Stimulated activated CD4-positive, alpha-beta T cell treated with anti-CD3 and anti-CD28 coated beads, Interleukin-1b, Interleukin-23, amount 100 ng/mL, for 1 hour (primary cell): ENCODE measurements around the gene GNPAT.

Source experiments
- DNase-seq, 2 donors: peaks; one replicate each; pipeline ENCODE4 v3.0.0-alpha.2; 2020; ENCODE audit warnings: low read depth in 2 of 2

The GNPAT gene

DNA sequence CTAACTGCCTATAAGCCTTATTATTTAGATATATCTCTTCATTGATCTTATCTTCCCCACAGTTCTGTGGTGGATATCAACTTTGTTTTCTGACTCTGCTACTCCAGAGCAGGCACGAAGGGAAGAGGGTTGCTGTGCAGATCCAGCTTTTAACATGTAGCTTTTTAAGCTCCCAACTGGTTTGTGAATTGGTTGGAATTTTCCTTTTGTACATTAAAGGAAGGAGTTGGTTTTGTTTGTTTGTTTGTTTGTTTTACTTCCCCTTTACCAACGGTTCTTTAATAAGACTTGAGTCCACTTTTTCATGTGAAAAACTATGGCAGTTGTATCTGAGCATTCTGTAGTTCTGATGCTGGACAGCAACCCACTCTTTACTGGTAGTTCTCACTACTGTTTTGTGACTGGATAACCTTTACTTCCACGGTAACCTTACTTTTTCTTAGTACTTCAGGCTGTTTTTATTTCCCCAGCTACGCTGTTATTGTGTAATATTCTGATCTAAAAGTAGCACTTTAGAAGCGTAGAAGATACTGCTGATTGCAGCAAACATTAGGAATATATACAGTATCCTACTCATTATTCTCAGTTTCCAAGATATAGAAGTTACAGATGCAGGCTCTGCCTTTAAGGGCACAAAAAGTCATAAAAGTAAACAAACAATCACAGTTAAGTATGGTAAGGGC lies 1.6 kb downstream of the GNPAT start:
- no peak for DNase-seq

GRCh38 chr1:231248778-231249177 lies 7.8 kb downstream of the GNPAT start:
- DNase-seq: no peak

- DNase-seq: no peak
Observed at GRCh38 chr1:231252336-231252735, 11.3 kb downstream of the GNPAT start.

DNA sequence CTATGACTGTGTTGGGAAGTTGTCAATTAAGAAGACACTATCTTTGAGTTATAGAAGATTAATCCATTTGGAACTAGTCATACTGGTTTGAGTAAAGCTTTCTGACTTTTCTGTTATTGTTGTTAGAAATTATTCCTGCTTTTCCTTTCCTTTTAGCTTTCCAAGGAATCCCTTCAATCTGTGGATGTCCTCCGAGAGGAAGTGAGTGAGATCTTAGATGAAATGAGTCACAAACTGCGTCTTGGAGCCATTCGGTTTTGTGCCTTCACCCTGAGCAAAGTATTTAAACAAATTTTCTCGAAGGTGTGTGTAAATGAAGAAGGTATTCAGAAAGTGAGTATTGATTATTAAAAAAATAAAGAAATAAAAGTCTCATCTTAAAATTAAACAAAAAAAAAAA lies 19.3 kb downstream of the GNPAT start:
- no peak for DNase-seq

- no peak for DNase-seq
Observed at GRCh38 chr1:231264642-231265041, 23.6 kb downstream of the GNPAT start.

DNA sequence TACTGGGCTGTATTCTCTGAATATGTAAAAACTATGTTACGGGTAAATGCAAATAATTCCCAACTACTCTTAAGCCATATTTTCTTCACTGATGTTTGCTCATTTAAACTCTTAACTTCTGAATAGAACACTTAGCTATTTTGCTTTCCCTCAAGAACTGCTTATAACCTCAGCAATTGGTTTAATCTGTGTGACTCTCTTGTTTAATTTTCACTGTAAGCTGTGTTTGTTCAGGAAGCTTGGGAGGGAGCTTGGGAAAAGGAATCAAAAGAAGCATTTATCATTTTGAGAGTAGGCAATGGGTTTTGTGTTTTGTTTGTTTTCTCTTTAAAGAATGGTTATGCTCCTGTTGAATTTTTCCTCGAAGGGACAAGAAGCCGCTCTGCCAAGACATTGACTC lies 24.4 kb downstream of the GNPAT start:
- DNase-seq: no peak

DNA sequence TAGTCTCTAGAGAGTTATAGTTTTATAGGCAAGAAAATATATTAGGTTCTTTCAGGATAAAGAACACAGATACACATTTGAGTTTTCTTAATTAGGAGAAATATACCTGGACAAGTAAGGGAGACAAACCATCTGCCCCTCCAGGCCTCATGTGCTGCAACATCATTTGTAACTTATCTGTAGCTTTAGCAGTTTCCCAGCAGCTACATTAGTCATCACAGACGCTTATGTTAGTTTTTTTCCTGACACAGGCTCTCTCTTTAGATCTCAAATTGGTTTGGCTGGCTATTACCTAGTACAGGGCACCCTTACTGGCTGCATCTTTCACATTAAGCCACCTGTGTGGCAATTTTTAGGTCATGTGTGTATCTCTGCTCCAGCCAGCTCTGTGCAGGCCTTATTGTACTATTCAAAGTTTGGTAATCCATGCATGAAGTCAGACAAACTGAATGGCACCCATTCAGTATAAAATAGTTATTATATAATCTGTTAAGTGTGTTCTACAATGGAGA lies 25.9 kb downstream of the GNPAT start:
- DNase-seq: no peak

DNA sequence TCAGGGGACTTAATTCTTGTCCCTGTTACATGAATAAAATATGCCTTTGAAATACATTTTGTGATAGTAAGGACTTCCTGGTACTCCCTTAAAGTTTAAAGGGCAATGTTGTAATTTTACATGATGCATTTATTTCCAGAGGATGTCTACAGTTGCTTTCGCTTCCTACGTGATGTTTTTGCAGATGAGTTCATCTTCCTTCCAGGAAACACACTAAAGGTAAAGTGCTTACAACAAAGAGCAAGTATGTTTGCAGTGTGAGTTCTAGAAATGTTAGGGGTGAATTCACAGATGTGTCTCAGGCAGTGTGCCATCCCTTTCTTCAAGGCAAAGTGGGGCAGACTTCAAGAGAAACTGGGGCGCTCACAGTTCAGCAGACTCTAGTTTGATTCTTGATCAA lies 31.2 kb downstream of the GNPAT start:
- DNase-seq: no peak

- no peak for DNase-seq
Observed at GRCh38 chr1:231272880-231273279, 31.9 kb downstream of the GNPAT start.

DNA sequence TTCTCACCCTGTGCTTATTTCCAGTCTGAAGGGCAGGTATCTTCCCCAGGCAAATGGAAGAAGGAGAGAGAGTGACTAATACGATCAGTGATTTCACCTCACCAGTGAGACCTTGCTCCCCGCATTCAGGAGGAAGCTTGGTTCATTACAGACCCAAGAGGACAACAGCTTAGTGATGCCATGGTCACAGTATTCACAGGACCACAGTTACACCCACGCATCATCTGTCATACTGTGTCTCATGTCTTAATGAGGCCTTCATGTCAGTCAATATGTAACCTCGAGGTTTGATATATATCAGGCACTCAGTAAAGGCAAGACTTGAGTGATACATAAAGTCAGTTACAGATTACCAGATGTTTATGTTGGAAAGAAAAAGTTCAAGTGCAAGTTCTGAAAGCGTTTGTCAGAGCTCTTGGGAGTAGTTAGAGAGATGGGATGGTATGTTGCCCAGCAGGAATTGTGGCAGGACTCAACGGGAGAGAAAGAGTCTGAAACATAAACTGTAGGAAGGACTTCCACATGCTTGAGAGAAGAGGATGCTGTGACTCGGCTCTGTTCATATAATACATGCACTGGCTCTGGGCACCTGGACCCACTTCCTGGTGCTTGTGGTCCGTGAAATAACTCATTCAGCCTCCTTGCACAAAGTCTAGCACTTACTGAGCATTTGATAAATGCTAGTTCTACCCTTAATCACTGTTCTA lies 33.3 kb downstream of the GNPAT start:
- no peak for DNase-seq

GRCh38 chr1:231278100-231278790 lies 37.2 kb downstream of the GNPAT start:
- no peak for DNase-seq

DNA sequence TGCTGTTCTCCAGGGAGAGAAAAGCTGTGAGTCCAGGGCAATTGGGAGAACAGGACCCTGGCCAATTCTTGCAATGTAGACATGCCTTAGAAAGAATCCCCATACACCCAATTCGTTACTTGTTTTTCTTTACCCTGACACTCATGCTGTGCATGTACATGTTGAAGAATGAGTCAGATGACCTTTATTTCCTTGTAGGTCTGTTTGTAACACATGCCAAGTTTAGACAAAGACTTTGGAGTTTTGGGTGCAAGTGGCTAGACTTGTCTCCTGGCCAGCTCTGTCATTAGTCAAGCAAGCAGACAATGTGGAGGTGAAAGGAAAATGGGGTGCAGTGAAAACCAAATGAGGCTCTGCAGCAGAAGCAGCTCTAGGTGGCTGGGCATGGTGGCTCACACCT lies 38.1 kb downstream of the GNPAT start:
- no peak for DNase-seq

DNA sequence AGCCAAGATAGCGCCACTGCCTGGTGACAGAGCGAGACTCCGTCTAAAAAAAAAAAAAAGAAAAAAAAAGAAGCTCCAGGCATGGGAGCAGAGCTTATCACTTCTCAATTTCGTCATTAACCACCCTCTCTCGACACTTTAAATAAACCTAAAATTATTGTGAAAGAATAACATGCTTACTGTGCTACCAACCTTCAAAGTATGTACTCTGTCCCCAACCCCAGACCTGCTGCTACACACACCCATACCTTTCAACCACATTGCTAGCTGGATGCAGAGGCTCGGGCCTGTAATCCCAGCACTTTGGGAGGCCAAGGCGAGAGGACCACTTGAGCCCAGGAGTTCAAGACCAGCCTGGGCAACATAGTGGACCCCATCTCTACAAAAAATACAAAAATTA lies 38.7 kb downstream of the GNPAT start:
- no peak for DNase-seq

DNA sequence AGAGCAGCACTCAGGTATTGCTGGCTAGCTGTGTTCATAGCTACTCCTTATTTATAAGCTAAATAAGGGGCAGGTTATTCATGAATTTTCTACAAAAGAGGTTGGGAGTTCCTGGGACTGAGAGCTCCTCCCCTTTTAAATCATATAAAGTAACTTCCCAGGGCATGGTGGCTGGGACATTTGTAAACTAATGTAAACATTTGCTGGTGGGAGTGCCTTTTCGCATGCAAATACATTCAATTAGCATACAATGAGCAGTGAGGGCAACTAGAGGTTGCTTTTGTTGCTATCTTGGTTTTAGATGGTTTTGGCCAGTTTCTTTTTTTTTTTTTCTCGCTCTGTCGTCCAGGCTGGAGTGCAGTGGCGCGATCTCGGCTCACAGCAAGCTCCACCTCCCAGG lies 43.4 kb downstream of the GNPAT start:
- no peak for DNase-seq

GRCh38 chr1:231286603-231287002 lies 45.6 kb downstream of the GNPAT start:
- no peak for DNase-seq

- DNase-seq: no peak
Observed at GRCh38 chr1:231295938-231296337, 54.9 kb downstream of the GNPAT start.

- no peak for DNase-seq
Observed at GRCh38 chr1:231301990-231302389, 61.0 kb downstream of the GNPAT start.

- DNase-seq: no peak
Observed at GRCh38 chr1:231310391-231310934, 69.5 kb downstream of the GNPAT start.

DNA sequence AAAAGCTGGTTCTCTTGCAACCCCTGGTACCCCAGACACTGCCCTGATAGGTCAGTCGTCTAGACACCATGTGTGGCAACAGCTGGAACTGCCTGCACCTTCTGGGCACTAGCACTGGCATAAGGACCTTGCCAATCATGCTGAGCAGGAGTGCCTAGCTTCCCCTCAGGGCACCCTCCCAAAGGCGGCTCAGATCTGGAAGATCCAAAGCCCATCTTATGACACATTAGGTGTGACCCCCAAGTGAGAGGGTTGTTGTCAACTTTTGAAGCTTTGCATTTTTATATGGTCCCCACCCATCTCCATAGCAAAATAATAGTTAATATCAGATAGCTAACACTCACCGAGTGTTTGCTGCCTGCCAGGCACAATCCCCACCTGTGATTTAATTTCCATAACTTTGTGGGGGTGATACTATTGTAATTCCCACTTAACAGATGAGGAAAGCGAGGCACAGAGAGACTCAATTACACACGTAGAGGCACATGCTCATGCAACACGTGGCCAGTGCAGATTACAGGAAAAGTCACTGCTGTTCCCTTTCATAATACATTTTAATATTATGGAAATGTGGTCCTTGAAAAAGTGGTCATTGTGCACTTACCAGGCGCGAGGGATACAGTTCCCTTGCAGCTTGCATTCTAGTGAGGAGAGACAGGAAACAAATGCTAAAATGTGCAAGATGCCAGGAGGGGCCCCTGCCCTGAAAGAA lies 70.9 kb downstream of the GNPAT start:
- DNase-seq: no peak

- no peak for DNase-seq
Observed at GRCh38 chr1:231312432-231312788, 71.4 kb downstream of the GNPAT start.

GRCh38 chr1:231313661-231314060 lies 72.6 kb downstream of the GNPAT start:
- DNase-seq: no peak

DNA sequence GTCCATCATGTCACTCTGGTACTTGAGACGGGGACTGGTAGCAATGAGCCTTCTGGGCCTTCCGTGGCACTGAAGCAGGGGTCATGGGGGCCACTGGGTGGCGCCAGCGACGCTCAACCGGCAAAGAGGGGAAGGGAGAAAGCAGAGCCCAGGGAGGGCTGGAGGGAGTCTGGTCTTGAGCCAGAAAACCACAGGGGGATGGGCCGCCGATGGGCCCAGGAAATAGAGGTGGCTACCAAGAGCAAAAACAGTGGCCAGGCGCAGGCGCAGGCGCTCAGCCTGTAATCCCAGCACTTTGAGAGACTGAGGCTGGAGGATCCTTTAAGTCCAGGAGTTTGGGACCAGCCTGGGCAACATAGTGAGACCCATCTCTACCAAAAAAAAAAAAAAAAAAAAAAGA lies 74.9 kb downstream of the GNPAT start:
- DNase-seq: peak in 1 of 2 donors; percentile 14
